Activated T-cell treated with anti-CD3 and anti-CD28 coated beads, Interleukin-2, amount 50 U/mL, for 24 hours (primary cell): ENCODE data around the gene ECEL1.

Experiments used
- DNase-seq: peaks from one replicate; pipeline ENCODE4 v3.0.0-alpha.2; 2020
- H3K27ac Mint-ChIP-seq: 2 replicates; pipeline ENCODE4 v1.8.0; 2020; ENCODE audit warnings: mild to moderate bottlenecking, mixed read lengths
- H3K27me3 Mint-ChIP-seq: 2 replicates; pipeline ENCODE4 v1.8.0; 2020; ENCODE audit warnings: mixed read lengths
- H3K36me3 Mint-ChIP-seq: 2 replicates; pipeline ENCODE4 v1.8.0; 2020; ENCODE audit warnings: low read depth, mixed read lengths
- H3K4me1 Mint-ChIP-seq: 2 replicates; pipeline ENCODE4 v1.8.0; 2020; ENCODE audit warnings: low read depth, mixed read lengths
- H3K4me3 Mint-ChIP-seq: 2 replicates; pipeline ENCODE4 v1.8.0; 2020; ENCODE audit warnings: mild to moderate bottlenecking, moderate library complexity, mixed read lengths
- H3K9me3 Mint-ChIP-seq: 2 replicates; pipeline ENCODE4 v1.8.0; 2020; ENCODE audit warnings: mixed read lengths

ECEL1 gene

DNA sequence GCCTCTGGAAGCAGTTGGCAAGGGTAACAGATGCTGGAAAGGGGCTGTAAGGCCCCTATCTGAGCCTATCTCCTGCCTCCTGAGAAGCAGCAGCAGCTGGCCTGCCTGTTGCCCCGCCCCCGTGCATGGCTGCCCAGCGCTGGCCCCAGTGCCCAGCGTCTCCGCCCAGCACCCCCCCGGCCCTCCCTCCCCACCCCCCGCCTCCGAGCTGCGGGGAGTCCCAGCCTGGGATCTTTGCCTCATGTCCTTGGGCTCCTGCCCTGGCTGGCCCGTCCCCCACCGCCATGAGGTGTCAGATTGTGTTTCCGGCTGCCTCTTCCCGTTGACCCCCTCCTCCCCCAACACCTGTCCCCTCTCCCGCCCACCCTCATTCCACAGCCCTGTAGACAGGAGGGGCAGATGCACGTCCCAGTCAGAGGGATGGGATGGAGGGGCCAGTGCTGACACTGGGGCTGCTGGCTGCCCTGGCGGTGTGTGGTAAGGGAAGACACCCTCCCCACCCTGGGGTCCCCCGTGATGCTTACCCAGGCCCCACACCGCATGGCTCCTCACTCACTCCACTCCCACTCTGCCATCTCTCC is 38.2 kb upstream of the ECEL1 start, which contains the start of gene CHRND:
Gene CHRND (plus strand): TSS at position 370 of the 581 bp plus-strand sequence. CDS start 56 bp downstream, at position 426.
- Mint-ChIP-seq H3K36me3 (no peaks in the 10 kb centered on the region), H3K4me1 (peaks cover 22% of the 10 kb centered on the region), H3K27me3 (peaks cover 67% of the 10 kb centered on the region), H3K4me3 (no peak within 1 kb of the TSS), H3K9me3 (no peaks in the 10 kb centered on the region), H3K27ac (no peak within 1 kb of the TSS)
- DNase-seq = no peak

DNA sequence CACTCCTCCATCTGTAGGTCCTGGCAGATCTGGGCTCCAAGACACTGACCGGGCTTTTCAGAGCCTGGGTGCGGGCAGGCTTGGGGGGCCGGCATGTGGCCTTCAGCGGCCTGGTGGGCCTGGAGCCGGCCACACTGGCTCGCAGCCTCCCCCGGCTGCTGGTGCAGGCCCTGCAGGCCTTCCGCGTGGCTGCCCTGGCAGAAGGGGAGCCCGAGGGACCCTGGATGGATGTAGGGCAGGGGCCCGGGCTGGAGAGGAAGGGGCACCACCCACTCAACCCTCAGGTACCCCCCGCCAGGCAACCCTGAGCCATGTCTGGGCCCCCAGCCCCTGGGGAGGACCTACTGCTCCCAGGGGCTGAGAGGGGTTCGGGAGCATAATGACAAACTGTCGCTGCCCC is 37.6 kb upstream of the ECEL1 start:
- Mint-ChIP-seq H3K36me3 (no peaks in the 10 kb centered on the region), H3K27me3 (peaks cover 67% of the 10 kb centered on the region), H3K27ac (no peak overlapping the region), H3K4me1 (peaks cover 22% of the 10 kb centered on the region), H3K9me3 (no peaks in the 10 kb centered on the region), H3K4me3 (no peak overlapping the region)
- no peak for DNase-seq

DNA sequence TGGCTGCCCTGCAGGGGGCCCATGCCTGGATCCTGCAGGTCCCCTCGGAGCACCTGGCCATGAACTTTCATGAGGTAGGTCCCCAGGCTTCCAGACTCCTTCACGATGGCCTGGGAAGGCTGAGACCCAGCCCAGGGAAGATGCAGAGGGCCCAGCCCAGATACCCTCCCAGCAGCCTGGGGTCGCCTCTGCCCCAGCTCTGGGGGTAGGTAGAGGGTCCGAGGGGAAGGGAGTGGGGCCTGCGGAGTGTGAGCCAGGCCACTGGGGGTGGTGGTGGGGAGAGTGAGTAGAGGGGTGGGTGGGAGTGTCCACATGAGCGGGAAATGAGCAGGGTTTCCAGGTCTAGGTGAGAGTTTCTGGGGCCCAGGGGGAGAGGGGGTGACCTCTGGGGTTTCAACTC is 37.1 kb upstream of the ECEL1 start:
- Mint-ChIP-seq H3K36me3 (no peaks in the 10 kb centered on the region), H3K4me3 (no peak overlapping the region), H3K9me3 (no peaks in the 10 kb centered on the region), H3K27ac (no peak overlapping the region), H3K27me3 (peaks cover 66% of the 10 kb centered on the region), H3K4me1 (peaks cover 22% of the 10 kb centered on the region)
- no peak for DNase-seq

DNA sequence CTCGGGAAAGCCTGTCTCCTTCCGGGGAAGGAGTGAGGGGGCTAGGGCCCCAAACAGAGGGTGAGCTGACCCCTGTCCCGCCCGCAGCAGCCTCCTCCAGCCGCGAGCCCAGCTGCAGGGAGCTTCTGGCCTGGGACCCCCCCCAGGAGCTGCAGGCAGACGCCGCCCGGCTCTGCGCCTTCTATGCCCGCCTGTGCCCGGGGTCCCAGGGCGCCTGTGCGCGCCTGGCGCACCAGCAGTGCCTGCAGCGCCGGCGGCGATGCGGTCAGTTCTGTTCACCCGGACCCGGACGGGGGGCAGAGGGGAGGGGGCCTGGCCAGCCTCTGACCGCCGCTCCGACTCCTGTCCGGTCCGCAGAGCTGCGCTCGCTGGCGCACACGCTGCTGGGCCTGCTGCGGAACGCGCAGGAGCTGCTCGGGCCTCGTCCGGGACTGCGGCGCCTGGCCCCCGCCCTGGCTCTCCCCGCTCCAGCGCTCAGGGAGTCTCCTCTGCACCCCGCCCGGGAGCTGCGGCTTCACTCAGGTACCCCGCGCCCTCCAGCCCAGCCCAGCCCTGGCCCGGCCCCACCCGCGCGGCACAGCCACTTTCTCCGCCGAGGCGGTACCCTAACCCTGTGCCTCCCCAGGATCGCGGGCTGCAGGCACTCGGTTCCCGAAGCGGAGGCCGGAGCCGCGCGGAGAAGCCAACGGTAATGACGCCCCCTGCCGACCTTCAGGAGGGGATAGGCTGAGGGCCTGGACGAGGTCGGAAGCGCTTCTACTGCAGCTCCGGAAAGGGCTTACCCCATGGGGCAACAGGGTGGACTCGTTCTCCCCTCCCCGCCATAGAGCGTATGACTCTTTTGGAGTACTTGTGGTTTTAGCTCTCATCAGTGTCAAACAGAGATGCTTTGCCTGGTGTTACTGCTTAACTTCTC is 36.3 kb upstream of the ECEL1 start:
- H3K27ac Mint-ChIP-seq = no peak overlapping the region
- H3K4me1 Mint-ChIP-seq = peaks cover 17% of the 10 kb centered on the region
- DNase-seq = peak; percentile 57
- H3K4me3 Mint-ChIP-seq = no peak overlapping the region
- no peaks in the 10 kb centered on the region for H3K36me3 Mint-ChIP-seq
- H3K9me3 Mint-ChIP-seq = no peaks in the 10 kb centered on the region
- peaks cover 65% of the 10 kb centered on the region for H3K27me3 Mint-ChIP-seq

DNA sequence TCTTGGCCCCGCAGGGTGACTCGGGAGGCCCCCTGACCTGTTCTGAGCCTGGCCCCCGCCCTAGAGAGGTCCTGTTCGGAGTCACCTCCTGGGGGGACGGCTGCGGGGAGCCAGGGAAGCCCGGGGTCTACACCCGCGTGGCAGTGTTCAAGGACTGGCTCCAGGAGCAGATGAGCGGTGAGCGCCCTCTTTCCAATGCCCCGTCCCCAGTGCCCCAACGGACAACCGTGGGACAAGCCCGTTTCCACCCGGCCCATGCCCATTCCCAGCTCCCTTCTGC is 35.7 kb upstream of the ECEL1 start:
- Mint-ChIP-seq H3K27ac (no peak overlapping the region), H3K4me3 (no peak overlapping the region), H3K36me3 (no peaks in the 10 kb centered on the region), H3K27me3 (peaks cover 60% of the 10 kb centered on the region), H3K4me1 (peaks cover 11% of the 10 kb centered on the region), H3K9me3 (no peaks in the 10 kb centered on the region)
- DNase-seq = no peak

DNA sequence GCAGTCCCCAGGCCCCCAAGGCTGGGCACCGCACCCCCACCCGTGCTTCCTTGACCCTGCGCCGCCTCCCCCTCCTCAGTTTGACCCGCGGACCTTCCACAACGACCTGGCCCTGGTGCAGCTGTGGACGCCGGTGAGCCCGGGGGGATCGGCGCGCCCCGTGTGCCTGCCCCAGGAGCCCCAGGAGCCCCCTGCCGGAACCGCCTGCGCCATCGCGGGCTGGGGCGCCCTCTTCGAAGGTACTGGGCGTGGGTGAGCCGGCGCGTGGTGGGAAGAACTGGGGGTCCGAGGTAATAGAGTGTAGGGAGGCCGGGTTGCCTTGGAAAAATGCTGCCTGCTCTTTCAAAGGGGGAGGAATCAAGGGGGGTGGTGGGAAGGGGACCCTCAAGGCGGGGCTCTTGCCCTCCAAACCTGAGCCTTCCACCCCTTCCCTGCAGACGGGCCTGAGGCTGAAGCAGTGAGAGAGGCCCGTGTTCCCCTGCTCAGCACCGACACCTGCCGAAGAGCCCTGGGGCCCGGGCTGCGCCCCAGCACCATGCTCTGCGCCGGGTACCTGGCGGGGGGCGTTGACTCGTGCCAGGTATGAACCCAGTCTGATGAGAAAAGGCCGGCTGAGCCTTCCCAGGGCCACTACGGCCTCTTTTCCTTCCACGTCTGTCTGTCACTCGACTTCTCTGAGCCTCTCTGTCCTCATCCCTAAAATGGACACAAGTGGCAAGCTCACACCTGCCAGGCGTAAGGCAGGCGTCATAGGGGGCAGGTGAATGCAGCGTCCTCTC is 35.2 kb upstream of the ECEL1 start:
- H3K4me1 Mint-ChIP-seq = peaks cover 9% of the 10 kb centered on the region
- peaks cover 58% of the 10 kb centered on the region for H3K27me3 Mint-ChIP-seq
- H3K4me3 Mint-ChIP-seq = no peak overlapping the region
- H3K27ac Mint-ChIP-seq = no peak overlapping the region
- DNase-seq = no peak
- no peaks in the 10 kb centered on the region for H3K36me3 Mint-ChIP-seq
- H3K9me3 Mint-ChIP-seq = no peaks in the 10 kb centered on the region

DNA sequence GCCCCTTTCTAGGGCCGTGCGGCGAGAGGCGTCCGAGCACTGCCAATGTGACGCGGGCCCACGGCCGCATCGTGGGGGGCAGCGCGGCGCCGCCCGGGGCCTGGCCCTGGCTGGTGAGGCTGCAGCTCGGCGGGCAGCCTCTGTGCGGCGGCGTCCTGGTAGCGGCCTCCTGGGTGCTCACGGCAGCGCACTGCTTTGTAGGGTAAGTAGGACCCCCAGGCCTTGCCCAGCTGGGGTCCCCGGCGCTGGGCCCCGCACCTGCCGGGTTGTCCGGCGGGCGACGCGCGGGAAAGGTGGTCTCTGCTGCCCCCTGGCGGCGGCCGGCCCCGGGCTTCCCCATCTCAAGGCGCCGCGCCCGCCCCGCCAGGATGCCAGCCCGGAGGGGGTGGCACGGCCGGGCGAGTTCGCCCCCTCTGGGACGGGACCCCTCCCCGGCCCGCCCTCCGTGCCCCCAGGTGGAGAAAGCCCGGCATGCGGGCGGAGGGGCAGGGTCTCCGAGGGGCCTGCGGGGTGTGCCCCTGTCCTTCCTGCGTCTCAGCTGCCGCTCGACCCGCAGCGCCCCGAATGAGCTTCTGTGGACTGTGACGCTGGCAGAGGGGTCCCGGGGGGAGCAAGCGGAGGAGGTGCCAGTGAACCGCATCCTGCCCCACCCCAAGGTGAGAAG is 34.5 kb upstream of the ECEL1 start:
- Mint-ChIP-seq H3K4me3 (no peak overlapping the region), H3K4me1 (peaks cover 9% of the 10 kb centered on the region), H3K9me3 (no peaks in the 10 kb centered on the region), H3K36me3 (no peaks in the 10 kb centered on the region), H3K27ac (no peak overlapping the region), H3K27me3 (peaks cover 57% of the 10 kb centered on the region)
- DNase-seq = peak; percentile 85

DNA sequence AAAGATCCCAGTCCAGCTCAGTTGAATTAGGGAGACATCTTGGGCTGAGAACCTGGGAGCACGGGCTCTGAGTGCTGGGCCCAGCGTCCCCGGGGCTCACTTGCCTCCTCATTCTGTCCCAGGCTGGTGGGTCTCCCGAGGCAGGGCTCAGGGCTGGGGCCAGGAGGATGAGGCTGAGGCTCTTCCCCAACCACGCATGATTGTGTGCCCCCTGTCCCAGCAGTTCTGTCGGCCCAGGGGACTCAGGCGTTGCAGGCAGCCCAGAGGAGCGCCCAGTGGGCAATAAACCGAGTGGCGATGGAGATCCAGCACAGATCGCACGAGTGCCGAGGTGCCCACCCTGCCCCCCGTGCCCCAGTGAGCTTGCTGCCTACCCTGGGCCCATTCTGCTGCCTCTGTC is 33.5 kb upstream of the ECEL1 start:
- Mint-ChIP-seq H3K9me3 (no peaks in the 10 kb centered on the region), H3K4me1 (peaks cover 9% of the 10 kb centered on the region), H3K27me3 (peaks cover 49% of the 10 kb centered on the region), H3K27ac (no peak overlapping the region), H3K4me3 (no peak overlapping the region), H3K36me3 (no peaks in the 10 kb centered on the region)
- DNase-seq = no peak

DNA sequence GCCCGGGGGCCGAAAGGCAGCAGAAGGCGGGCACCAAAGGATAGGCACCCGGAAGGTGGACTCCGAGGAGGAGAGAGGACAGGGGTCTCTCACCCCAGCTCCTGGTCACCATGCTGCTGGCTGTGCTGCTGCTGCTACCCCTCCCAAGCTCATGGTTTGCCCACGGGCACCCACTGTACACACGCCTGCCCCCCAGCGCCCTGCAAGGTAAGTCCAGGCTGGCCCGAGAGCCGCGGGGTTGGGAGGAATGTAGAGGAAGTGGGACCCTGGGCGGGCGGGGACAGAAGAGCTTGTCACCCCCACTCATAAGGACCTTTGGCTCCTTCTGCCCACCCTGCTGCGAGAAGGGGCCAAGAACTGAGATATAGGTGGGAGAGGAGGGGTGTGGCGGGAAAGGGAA is 32.9 kb upstream of the ECEL1 start:
- Mint-ChIP-seq H3K27ac (no peak overlapping the region), H3K27me3 (peaks cover 47% of the 10 kb centered on the region), H3K9me3 (no peaks in the 10 kb centered on the region), H3K36me3 (no peaks in the 10 kb centered on the region), H3K4me3 (no peak overlapping the region), H3K4me1 (peaks cover 9% of the 10 kb centered on the region)
- DNase-seq = no peak

DNA sequence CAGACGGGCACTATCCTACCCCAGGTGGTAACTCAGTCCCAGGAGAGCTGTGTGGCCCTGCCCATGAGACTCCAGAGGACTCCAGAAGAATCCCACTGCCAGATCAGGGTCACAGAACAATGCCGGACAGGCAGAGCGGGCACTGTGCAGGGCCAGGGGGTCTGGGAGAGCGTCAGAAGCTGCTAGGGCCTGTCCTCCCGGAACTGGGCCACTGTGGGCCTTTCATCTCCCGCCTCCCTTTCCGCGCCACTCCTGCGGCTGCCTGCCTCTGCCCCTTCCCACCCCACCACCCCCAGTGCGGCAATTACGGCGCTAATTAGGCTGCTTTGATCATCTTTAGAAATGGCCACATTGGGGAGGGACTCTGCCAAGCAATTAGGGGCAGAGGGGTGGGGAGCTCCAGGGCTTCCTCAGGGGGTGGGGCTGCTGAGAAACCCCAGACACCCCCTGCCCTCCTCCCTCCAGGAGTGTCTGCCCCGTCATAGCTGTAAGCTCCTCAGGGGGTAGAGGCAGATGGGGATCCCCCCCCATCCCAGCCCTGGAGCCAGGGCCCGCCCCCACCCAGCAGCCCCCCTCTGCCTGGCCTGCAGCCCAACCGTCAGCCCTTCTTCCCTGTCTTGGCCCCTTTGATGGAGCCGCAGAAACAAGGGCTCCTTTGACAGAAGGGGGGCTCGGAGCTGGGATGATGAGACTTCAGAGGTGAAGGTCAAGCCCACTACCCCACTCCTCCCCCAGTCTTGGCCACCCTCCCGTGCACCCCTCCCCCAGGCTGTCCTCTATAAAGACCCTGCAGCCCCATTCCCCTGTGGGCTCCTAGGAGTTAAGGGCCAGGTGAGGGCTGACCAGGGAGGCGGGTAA is 32.2 kb upstream of the ECEL1 start, which contains the start of gene PRSS56:
Gene PRSS56 (plus strand): TSS at position 808 of the 858 bp plus-strand sequence. CDS start 211 bp downstream, outside the sequence.
- H3K4me3 Mint-ChIP-seq = no peak within 1 kb of the TSS
- H3K27ac Mint-ChIP-seq = no peak within 1 kb of the TSS
- no peaks in the 10 kb centered on the region for H3K9me3 Mint-ChIP-seq
- peaks cover 9% of the 10 kb centered on the region for H3K4me1 Mint-ChIP-seq
- DNase-seq = no peak
- no peaks in the 10 kb centered on the region for H3K36me3 Mint-ChIP-seq
- peaks cover 44% of the 10 kb centered on the region for H3K27me3 Mint-ChIP-seq

DNA sequence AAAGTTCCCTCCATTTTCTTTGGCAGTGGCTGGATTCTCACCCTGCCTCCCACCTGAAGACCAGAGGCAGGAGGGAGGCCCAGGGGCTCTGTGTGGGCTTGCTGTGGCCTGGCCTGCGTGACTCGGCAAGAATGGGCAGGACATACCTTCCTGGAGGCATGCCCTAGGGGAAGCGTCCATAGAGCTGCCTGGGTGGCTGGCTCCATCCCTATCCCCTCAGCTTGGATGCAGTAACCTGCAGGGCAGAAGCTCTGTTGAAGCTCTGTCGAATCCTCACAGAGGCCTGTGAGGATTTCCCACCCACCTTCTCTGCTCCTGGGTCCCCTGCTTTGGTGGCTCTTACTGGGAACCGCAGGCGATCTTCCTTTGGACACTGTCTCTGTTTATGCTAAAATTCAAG is 31.2 kb upstream of the ECEL1 start:
- Mint-ChIP-seq H3K4me3 (no peak overlapping the region), H3K27me3 (peaks cover 36% of the 10 kb centered on the region), H3K9me3 (no peaks in the 10 kb centered on the region), H3K4me1 (peaks cover 6% of the 10 kb centered on the region), H3K27ac (no peak overlapping the region), H3K36me3 (no peaks in the 10 kb centered on the region)
- no peak for DNase-seq

DNA sequence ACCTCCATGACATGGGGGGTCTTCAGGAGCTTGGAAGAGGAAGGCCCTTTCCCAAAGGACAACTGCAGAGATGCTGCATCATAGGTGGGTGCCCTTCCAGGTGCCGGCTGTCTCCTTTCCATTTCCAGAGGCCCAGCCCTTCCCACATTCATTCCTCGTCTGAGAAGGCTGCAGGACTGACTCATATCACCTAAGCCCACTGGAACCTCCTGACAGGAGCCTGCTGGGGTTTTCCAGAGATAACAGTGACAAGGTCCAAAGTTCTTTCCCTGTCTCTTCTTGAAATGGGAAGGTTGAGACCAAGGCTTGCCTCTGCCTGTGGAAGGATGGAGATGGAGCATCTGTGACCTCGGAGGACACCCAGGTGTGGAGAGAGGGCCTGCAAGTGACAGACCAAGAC is 28.9 kb upstream of the ECEL1 start:
- no peak for DNase-seq
- Mint-ChIP-seq H3K27ac (no peak overlapping the region), H3K36me3 (no peaks in the 10 kb centered on the region), H3K4me1 (peaks cover 2% of the 10 kb centered on the region), H3K9me3 (no peaks in the 10 kb centered on the region), H3K4me3 (no peak overlapping the region), H3K27me3 (peaks cover 24% of the 10 kb centered on the region)

DNA sequence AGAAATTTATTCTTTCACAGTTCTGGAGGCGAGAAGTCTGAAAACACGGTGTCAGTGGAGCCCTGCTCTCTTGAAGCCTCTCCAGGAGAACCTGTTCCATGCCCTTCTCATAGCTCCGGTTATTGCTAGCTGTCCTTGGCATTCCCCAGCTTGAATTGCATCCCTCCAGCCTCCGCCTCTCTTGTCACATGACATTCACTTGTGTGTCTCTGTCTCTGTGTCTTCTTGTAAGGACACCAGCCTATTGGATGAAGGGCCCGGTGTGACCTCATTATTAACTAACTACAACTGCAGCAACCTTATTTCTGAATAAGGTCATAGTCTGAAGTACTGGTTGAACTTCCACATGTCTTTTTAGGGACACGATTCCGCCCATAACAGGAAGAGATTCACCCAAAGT is 28.0 kb upstream of the ECEL1 start:
- peaks cover 15% of the 10 kb centered on the region for H3K27me3 Mint-ChIP-seq
- DNase-seq = no peak
- H3K4me1 Mint-ChIP-seq = no peaks in the 10 kb centered on the region
- no peak overlapping the region for H3K4me3 Mint-ChIP-seq
- no peaks in the 10 kb centered on the region for H3K36me3 Mint-ChIP-seq
- H3K9me3 Mint-ChIP-seq = no peaks in the 10 kb centered on the region
- H3K27ac Mint-ChIP-seq = no peak overlapping the region

DNA sequence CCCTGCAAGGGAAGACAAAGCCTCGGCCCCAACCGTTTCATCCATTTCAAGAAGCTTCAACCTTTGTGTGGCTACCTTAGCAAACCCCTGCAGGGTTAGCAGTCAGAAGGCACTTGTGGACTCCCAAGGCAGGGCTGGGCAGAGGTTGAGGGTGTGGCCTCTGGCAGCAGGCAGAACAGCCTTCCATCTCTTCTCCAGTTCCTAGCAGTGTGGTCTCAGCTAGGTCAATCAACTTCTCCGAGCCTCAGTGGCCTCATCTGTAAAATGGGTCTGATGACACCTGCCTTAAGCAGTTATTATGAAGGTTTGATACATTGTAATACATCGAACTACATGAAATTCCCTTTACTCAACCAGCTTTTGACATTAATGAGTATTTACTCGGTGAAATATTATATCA is 25.7 kb upstream of the ECEL1 start:
- Mint-ChIP-seq H3K4me1 (no peaks in the 10 kb centered on the region), H3K9me3 (no peaks in the 10 kb centered on the region), H3K27ac (no peak overlapping the region), H3K27me3 (peaks cover 10% of the 10 kb centered on the region), H3K36me3 (no peaks in the 10 kb centered on the region), H3K4me3 (no peak overlapping the region)
- DNase-seq = no peak
